Stimulated activated CD4-positive, alpha-beta T cell treated with anti-CD3 and anti-CD28 coated beads, TNF-alpha, amount 100 ng/mL, for 48 hours (primary cell): ENCODE measurements around the gene KLF9.
"Not testable (repeated sequence)": the region's sequence is repeated elsewhere in the genome, so short reads cannot be mapped to it uniquely, and the experiment has no call there.

Experiments
- DNase-seq, 3 donors: peaks; one replicate each; pipeline ENCODE4 v3.0.0-alpha.2; 2020; ENCODE audit warnings: low read depth in 3 of 3

Gene KLF9

GRCh38 chr9:70405808-70406433 is 8.5 kb downstream of the KLF9 start:
- no peak for DNase-seq

DNA sequence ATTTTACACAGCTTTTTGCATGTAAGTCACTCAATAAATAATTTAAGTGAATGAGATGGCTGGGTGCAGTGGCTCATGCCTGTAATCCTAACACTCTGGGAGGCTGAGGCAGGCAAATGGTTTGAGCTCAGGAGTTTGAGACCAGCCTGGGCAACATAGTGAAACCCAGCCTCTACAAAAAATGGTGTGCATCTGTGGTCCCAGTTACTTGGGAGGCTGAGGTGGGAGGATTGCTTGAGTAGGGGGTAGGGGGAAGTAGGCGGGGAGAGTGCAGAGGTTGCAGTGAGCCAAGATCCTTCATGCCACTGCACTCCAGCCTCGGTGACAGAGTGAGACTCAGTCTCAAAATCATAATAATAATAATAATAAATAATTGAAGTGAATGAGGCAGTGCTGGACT is 10.2 kb downstream of the KLF9 start:
- no peak for DNase-seq

DNA sequence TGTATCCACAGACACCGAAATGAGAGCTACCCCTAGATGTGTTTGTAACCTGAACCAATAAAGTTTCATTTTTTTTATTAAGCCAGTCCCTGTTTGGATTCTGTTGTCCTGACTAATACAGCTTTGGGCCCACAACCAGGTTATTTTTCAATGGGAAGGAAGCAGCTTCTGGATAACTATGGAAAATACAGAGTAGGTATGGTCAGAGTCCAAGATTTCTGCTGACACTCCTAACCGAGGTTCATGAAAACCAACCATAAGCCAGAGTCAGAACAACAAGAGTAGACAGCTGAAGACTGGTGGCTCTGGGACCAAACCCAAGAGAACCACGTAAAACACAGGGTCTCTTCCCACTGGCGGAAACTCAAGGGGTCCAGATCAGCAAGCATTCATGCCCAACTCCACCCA is 10.8 kb downstream of the KLF9 start:
- DNase-seq, result no peak

GRCh38 chr9:70403166-70403565 is 11.3 kb downstream of the KLF9 start:
- DNase-seq, result no peak

- no peak for DNase-seq
These were observed 12.2 kb downstream of the KLF9 start for GRCh38 chr9:70402213-70402612.

DNA sequence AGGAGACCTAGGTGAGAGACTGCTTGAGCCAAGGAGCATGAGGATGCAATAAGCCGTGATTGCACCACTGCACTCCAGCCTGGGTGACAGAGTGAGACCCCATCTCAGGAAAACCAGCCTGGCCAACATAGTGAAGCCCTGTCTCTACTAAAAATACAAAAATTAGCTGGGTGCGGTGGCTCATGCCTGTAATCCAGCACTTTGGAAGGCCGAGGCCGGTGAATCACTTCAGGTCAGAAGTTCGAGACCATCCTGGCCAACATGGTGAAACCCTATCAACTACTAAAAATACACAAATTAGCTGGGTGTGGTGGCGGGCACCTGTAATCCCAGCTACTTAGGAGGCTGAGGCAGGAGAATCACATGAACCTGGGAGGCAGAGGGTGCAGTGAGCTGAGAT is 13.2 kb downstream of the KLF9 start:
- DNase-seq, result not testable (repeated sequence)

DNA sequence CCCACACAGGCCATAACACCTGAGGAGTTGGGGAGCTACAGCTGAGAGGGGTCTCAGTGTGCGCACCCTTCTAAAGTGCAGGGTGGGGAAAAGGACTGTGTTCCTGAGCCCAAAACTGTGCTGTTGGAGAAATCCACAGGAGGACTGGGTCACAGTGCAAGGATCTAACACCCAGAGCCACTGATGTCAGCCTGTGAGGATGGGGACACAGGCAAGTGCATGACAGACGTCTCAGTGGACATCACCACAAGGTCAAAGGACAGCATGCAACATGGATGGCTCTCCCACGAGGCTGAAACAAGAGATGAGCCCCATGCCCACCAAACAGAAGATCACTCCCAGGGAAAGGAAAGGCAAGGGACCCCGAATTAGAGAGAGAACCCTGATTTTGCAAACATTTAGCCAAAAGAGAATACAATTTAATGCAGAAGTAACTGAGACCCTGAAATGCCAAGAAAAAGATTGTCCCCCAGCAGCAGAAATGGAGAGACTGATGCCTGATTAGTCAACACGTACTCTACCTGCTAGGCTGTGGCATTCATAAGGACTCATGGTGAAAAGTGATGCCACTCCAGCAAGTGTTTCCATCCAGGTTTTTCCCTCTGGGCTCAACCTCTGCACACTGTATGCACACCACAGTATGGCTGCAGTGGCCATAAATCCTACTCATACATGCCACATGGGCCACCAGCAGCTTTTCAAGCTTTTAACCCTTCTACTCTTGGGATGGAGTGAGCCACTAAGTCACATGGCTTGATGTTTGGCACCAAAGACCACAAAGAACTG is 14.2 kb downstream of the KLF9 start:
- DNase-seq, result no peak

GRCh38 chr9:70399141-70399540 is 15.3 kb downstream of the KLF9 start:
- no peak for DNase-seq

DNA sequence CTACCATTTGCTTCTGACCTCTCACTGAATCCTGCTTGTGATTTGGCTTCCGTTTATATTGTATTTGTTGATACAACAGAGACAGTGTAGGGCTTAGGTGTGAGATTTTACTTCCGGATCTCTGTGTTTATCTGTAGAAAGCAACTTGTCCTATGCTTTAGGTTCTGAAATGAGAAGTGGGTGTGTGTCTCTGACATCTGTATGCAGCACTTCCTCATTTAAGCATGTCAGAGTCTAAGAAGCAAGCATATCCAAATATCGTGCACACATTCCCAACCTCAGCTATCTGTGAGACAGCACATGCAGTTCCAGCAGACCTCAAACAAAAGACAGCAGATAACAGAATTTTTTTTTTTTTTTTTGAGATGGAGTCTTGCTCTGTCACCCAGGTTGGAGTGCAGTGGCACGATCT is 16.3 kb downstream of the KLF9 start:
- DNase-seq, result no peak

GRCh38 chr9:70395652-70396051 is 18.8 kb downstream of the KLF9 start:
- no peak for DNase-seq

GRCh38 chr9:70392850-70393249 is 21.6 kb downstream of the KLF9 start:
- DNase-seq, result no peak

- DNase-seq, result no peak
These were observed 22.3 kb downstream of the KLF9 start for GRCh38 chr9:70392189-70392588.

DNA sequence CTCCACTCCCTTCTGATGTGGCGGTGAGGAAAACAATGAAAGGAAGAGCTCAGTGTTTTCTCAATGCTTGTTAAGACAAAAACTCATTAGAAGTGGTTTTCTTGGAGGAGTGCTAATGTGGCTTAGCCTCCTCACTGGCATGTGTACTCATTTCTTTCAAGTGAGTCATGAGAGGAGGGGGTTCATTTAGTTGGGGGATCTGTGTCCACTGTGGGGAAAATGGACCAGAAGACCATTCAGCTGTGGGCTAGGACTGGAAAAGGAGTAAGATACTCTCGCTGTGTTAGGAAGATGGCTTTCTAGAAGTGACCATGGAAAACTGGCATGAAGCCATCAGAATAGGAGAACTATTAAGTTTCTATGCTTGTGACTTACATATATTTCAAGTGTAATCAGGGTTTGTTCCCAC is 23.5 kb downstream of the KLF9 start:
- no peak for DNase-seq

- DNase-seq, result no peak
These were observed 24.7 kb downstream of the KLF9 start for GRCh38 chr9:70389621-70390266.

DNA sequence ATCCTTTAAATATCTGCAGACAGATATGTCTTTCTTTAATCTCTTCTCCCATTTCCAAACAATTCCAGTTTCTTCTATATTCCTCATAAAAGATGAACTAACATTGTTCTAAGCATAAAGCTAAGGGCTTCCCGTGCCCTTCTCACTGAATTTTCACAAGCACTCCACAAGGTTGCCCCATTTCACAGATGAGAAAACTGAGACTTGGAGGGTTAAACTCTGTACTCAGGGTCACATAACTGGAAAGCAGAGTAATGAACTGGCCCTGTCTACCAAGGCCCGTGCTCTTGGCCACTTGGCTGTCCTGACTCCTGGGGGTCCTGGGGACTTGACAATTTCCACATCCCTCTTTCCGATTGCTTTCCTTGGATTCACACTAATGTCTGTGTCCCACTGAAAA is 25.3 kb downstream of the KLF9 start:
- no peak for DNase-seq

DNA sequence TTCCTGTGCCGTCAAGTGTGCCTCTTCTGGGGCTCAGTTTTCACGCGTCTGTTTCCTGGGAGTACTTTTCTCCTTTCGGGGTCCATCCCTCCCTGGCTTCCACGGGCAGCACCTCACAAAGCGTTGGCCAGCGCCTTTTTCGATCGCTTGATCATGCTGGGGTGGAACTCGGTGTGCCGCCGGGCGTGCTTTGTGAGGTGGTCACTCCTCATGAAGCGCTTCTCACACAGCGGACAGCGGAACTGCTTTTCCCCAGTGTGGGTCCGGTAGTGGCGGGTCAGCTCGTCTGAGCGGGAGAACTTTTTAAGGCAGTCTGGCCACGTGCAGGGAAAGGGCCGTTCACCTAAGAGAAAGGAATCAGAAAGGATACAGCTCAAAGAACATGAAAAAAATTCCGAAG is 26.8 kb downstream of the KLF9 start:
- DNase-seq, result no peak

DNA sequence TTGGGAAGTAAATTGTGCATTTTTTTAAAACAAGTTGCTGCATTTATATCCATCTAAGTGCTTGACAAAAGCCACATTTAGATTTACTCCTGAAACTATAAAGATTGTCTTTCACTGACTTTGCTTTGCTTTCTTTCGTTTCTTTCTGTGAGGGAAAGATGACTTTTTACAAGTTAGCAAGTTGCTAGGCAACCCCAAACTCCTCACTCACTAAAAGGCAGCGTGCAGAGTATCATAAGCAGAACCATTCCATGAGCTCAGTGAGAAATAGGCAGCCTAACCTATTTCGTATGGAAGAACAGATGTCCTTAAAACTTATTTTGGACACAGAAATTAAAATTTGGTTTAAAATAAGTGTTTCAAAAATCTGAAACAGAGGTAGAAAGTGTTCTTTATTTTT is 29.0 kb downstream of the KLF9 start:
- no peak for DNase-seq

GRCh38 chr9:70382709-70383605 is 31.5 kb downstream of the KLF9 start:
- DNase-seq, result no peak

DNA sequence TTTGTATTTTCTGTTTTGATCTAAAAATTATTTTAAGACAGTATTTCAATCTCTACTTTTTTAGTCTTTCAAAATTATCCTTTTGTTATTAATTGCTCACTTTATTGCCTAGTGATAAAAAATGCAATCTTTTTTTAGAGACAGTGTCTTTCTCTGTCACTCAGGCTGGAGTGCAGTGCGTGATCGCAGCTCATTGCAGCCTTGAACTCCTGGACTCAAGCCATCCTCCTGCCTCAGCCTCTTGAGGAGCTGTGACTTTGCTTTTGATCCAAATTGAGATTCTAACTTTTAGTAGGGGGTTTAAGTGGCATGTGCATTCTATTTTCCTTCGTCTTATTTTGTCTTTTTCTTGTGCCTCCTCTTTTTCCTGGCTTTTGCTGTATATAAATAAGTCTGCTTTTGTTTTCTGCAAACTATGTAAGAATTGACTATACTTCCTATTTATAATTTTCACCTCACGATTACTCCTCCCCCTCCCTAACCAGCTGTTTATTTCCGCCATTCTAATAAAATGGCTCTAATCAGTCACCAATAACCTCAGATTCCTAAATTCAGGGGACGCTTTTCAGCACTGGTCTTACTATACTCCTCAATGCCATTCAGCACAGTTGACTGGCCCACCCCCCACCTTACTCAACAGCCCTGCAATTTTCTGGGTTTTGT is 32.3 kb downstream of the KLF9 start:
- DNase-seq, result no peak

DNA sequence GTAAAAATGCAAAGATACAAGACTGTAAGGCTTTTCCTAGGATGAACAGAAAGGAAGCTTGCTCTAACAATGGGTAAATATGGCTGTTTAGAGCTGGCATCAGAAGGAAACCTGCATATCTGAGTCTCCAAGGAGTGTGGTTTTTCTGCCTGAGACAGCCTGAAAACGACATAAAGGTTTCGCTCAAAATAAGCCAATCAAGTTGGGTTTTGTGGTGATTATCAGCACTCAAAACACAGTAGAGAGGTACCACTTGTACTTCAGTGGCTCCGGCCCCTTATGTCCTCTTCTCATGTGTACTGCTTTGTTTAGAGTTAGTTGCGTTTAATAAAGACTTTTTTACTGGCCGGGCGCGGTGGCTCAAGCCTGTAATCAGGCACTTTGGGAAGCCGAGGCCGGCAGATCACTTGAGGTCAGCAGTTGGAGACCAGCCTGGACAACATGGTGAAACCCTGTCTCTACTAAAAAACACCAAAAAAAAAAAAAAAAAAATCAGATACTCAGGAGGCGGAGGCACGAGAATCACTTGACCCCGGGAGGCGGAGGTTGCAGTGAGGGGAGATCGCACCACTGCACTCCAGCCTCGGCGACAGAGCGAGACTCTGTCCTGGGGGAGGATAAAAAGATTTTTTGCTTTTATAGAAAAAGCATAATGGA is 39.4 kb downstream of the KLF9 start:
- no peak for DNase-seq
